HG03196 (cell line): ENCODE results near the gene TECR.

Source experiments
- ATAC-seq: cut with Tn5 transposase; IDR thresholded peaks from one replicate; pipeline ENCODE4 v1.9.1; 2021; ENCODE audit not compliant: unreplicated experiment

The TECR gene

DNA sequence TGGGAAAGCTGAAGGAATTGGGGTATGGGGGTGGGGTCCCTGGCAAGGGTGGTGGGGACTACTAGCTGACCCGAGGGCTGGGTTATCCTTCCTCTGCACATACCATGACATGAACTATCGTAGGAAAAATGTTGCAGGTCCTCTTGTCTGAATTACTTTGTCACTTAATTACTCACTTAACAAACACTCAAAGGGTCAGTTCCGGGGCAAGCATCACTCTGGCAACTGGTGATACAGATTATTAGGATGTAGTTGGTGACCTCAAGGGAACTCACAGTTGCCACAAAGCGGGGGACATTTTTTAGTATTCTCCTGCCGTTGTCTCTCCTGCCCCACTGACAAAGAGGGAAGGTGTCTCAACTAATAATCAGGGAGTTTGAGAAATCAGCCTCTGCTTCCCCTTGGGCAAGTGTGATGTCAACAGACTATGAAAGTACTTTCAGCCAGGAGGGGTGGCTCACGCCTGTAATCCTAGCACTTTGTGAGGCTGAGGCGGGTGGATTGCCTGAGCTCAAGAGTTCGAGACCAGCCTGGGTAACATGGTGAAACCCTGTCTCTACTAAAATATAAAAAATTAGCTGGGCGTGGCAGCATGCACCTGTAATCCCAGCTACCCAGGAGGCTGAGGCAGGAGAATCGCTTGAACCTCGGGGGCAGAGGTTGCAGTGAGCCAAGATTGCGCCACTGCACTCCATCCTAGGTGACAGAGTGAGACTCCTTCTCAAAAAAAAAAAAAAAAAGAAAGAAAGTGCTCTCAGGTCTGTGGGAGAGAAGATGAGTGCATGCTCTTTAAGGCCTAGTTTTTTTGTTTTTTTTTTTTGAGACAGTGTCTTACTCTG lies 21.5 kb upstream of the TECR start:
- ATAC-seq, result no peak

DNA sequence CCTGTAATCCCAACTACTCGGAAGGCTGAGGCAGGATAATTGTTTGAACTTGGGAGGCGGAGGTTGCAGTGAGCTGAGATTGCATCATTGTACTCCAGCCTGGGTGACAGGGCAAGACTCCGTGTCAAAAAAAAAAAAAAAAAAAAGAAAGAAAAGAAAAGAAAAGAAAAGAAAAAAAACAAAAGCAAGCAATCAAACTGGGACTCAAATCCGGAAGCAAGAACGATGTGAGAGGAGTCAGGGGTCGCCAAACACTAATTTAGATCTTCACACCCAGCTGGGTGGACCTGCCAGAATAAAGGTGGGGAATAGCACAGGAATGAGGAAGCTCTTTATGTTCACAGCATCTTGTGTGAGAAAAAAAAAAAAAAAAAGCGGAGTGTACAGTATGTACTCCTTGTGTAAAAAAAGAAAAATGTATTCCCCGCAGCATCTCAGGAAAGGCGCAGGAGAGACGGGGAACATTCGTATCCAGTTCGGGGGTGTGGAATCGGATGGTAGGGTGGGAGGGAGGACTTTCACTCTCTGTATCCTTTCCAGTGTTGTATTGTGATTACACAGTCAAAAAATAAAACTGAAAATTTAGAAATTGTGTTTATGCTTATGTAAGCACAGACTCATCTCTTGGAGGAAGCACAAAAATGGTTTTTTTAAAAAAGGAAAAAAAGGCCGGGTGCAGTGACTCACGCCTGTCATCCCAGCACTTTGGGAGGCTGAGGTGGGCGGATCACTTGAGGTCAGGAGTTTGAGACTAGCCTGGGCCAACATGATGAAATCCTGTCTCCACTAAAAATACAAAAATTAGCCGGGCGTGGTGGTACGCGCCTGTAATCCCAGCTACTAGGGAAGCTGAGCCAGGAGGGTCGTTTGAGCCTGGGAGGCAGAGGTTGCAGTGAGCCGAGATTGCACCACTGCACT lies 18.8 kb upstream of the TECR start:
- ATAC-seq, result no peak

- ATAC-seq, result no peak
Observed at GRCh38 chr19:14511229-14511593, 18.2 kb upstream of the TECR start.

DNA sequence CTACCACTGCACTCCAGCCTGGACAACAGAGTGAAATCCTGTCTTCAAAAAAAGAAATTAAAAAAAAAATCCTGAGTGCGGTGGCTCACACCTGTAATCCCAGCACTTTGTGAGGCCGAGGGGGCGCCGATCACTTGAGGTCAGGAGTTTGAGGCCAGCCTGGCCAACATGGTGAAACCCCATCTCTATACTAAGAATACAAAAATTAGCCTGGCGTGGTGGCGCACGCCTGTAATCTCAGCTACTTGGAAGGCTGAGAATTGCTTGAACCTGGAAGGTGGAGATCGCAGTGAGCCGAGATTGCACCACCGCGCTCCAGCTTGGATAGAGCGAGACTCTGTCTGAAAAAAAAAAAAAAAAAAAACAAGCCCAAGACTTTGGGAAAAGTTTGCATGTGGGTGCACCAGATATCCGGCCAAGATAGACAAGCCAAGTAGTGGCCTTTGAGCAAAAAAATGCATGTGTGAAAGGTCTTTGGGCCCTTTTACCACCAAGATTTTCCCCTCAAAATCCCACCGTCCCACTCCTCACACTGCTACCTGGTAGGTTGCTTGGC lies 16.9 kb upstream of the TECR start:
- ATAC-seq, result no peak

GRCh38 chr19:14514215-14514863 lies 15.1 kb upstream of the TECR start:
- no peak for ATAC-seq

GRCh38 chr19:14515501-14516047 lies 13.8 kb upstream of the TECR start:
- ATAC-seq, result no peak

GRCh38 chr19:14516048-14516534 lies 13.3 kb upstream of the TECR start:
- no peak for ATAC-seq

GRCh38 chr19:14516746-14517438 lies 12.5 kb upstream of the TECR start:
- ATAC-seq, result no peak

DNA sequence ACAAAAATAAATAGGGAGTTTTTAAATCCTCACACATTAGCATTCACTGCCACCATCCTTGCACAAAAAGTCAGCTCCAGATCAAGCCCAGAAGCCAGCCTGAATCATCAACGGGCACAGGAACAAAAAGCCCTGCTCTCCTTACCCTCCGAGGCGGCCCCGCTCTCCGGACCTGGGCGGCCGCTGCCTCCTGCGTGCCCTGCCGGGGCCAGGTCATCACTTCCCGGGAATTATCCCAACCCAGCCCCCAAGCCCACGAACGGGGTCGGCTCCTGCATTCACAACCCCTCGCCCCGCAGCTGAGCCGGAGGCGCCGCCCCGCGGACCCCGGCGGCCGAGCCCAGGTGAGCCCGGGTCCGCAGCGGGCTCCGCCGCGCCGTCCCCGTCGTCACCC lies 12.0 kb upstream of the TECR start:
- peak; percentile 1 for ATAC-seq

- peak; percentile 61 for ATAC-seq
Observed at GRCh38 chr19:14517840-14518505, 11.4 kb upstream of the TECR start, which contains the start of gene DNAJB1. Gene DNAJB1 (minus strand): TSS chr19:14518397. CDS start chr19:14518349, 48 bp downstream.

DNA sequence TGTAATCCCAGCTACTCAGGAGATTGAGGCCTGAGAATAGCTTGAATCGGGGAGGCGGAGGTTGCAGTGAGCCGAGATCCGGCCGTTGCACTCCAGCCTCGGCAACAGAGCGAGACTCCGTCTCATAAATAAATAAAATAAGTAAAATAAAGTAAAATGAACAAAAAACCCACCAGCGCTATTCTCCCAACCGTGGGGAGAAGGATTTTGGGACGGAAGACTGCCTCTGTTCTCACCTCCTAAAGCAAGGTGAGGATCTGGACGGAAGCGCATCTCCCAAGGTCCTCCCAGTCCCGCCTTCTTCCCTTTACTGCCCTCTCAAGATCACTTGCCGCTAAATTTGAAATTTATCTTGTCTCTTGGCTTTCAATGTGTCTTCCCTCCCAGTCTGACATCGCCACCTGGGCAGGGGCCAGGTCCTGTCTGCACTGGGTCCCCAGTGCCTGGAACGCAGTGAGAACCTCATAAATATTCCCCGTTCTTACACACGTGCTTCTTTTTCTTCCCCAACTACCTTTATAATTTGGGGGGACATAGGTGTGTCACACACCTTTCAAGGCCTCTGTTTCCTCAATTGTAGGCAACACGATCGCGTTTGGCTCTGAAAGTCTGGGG lies 10.0 kb upstream of the TECR start:
- ATAC-seq, result no peak

DNA sequence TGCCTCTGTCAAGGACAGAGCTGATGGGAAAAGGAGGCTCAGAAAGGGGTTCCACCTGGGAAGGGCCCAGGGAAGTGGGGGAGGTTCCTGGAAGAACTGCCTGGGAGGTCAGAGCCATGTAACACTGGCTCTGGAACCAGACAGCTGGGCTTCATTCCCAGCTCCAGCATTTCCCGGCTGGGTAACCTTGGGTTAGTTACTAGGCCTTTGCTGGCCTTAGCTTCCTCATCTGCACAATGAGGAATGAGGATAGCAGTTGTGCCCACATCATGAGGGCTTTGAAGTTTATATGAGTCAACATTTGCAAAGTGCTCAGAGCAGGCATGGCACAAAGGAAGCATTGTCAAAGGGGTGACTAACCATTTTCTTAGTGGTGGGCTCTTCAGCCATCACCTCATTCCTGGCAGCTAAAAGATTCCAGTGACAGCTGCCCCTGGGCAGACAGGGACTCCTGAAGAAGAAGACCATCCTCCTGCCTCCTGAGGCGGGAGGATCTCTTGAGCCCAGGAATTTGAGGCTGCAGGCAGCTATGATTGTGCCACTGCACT lies 9.5 kb upstream of the TECR start:
- no peak for ATAC-seq

DNA sequence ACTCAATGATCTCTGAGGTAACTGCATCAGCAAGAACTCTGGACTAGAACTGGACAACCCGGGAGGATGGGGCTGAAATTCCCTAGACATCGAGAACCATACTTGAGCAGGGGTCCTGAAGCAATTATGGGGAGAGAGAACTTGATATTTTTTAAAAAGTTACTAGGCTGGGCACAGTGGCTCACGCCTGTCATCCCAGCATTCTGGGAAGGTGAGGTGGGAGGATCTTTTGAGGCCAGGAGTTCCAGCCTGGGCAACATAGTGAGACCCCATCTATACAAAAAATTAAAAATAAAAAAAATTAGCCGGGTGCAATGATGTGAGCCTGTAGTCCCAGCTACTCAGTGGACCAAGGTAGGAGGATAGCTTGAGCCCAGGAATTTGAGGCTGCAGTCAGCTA lies 8.9 kb upstream of the TECR start:
- no peak for ATAC-seq

GRCh38 chr19:14525729-14526128 lies 3.7 kb upstream of the TECR start:
- ATAC-seq, result no peak

DNA sequence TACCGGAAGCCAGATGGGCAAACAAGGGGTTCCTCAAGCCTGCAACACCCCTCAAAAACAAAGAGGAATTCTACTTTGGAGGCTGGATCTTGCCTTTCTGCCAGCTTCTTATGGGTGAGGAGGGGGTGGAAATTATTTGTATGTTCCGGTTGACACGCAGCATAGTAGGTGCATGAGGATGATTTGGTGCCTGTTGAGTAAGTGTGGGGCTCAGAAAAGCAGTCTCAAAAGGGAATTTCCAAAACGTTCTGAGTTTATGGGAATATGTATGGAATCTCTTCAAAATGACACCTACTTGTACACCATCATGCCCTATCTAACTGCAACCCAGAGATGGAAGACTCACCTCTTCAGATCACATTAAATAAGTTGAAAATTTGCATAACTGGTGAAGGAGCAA lies 3.0 kb upstream of the TECR start:
- ATAC-seq, result no peak

- ATAC-seq, result no peak
Observed at GRCh38 chr19:14528419-14529253, 758 bp upstream of the TECR start.

- no peak for ATAC-seq
Observed at GRCh38 chr19:14530005-14530348, 583 bp downstream of the TECR start.

DNA sequence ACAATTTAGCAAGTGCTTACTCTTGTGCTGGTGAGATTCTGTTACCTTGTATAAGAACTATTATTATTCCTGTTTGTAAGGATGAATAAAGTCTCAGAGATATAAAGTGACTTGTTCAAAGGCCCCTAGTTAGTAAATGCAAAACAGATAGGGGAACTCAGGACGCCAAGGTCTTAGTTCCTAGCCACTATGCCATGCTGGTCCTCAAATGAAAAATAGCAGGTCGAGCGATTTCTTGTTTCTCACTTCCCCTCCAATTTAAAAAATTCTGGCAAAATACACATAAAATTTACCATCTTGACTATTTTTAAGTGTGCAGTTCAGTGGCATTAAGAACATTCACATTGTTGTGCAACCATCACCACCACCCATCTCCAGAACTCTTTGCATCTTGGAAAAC lies 1.1 kb downstream of the TECR start:
- no peak for ATAC-seq
